Measurements from ENCODE around the gene SETD2. TPM values are rescaled to one million over a fixed set of nuclear protein-coding genes. Genes with fewer than 3 reads are reported as not detected.

SETD2 gene
- total and polyA plus RNA-seq, 2 of the 8 experiments (the other 6 are each of a cell fraction or from before 2014, with no cell fraction given): 15.7 to 46.3 TPM

- CTCF ChIA-PET (ENCODE audit: partially characterized antibody): interaction anchor here (0.9 to 14.2 kb wide), 29 partner anchors 8 to 334 kb away, joined by 3 to 130 read pairs (median 5); partner anchors contain the start of genes CCDC12, MYL3 and NBEAL2
- no peaks in the 10 kb centered on the region for H3K79me2 ChIP-seq (ENCODE audit: control insufficient read depth in 1 of 2, insufficient read depth in 2 of 2, low read length in 2 of 2)
Measured at GRCh38 chr3:46998852-46999515, 164.9 kb downstream of the SETD2 start.

More at GRCh38 chr3:46998852-46999515, 164.9 kb downstream of the SETD2 start:
- Histone ChIP-seq H3K4ac (replicated peaks; ENCODE audit: insufficient read length, low read depth, low read length) (no peak overlapping the region), H4K5ac (ENCODE audit: insufficient read length, low read depth, low read length) (no peak overlapping the region), H2AK5ac (ENCODE audit: low read depth, low read length) (no peak overlapping the region), H3K27ac (ENCODE audit: low read depth, low read length) (no peak overlapping the region), H4K91ac (replicated peaks; ENCODE audit: insufficient read length, low read length) (no peak overlapping the region), H3K18ac (ENCODE audit: extremely low read depth, low read length) (no peak overlapping the region), H3K36me3 (ENCODE audit: control insufficient read depth in 2 of 4, insufficient read depth in 4 of 4, low read length in 3 of 4) (peaks cover 4 to 11% (median 10%) of the 10 kb centered on the region in 4 experiments; a peak in 5 of 8 replicates), H3K4me1 (replicated peaks in 1 of 4; ENCODE audit: control insufficient read depth in 3 of 4, insufficient read depth in 4 of 4, low read length in 3 of 4) (peaks cover 0 to 3% (median 1%) of the 10 kb centered on the region in 4 experiments; a peak in 3 of 7 replicates), H3K14ac (ENCODE audit: insufficient read length) (no peak overlapping the region), H3K4me2 (ENCODE audit: insufficient read depth in 1 of 2, low read depth in 2 of 2, low read length in 2 of 2) (no peak overlapping the region), H2BK12ac (ENCODE audit: low read depth, low read length) (no peak overlapping the region), H2AFZ (ENCODE audit: low read length) (no peak overlapping the region), H3K23ac (ENCODE audit: insufficient read length) (no peak overlapping the region), H2BK15ac (ENCODE audit: low read length) (no peak overlapping the region), H3K23me2 (ENCODE audit: low read depth, low read length) (no peaks in the 10 kb centered on the region), H4K20me1 (replicated peaks in 1 of 2; ENCODE audit: control insufficient read depth in 1 of 2, insufficient read depth in 2 of 2, low read length in 2 of 2) (peaks cover 3 to 20% of the 10 kb centered on the region in 2 experiments), H3K9ac (replicated peaks in 1 of 4; ENCODE audit: extremely low read depth in 1 of 4, low read depth in 3 of 4, low read length in 3 of 4) (no peak overlapping the region), H3K79me1 (ENCODE audit: low read depth, low read length) (no peaks in the 10 kb centered on the region), H3K4me3 (ENCODE audit: extremely low read depth in 1 of 4, insufficient read depth in 2 of 4, low read depth in 3 of 4, low read length in 4 of 4) (no peak overlapping the region), H3K56ac (replicated peaks; ENCODE audit: insufficient read length, low read depth, low read length) (no peak overlapping the region), H3K9me3 (ENCODE audit: insufficient read depth in 2 of 2, low read depth in 1 of 2, low read length in 1 of 2) (no peaks in the 10 kb centered on the region), H2BK5ac (ENCODE audit: low read depth, low read length) (0 out of 2 replicates have a peak overlapping the region, but pooled peaks have one; percentile 49), H2BK20ac (ENCODE audit: low read length) (no peak overlapping the region), H3K27me3 (replicated peaks in 1 of 4; ENCODE audit: control insufficient read depth in 3 of 4, extremely low read depth in 1 of 4, insufficient read depth in 3 of 4, low read length in 3 of 4) (no peaks in the 10 kb centered on the region), H4K8ac (ENCODE audit: extremely low read depth, insufficient read depth, low read length) (peak overlapping the region; percentile 79; the same call in 1 of the 2 replicates), H2BK120ac (replicated peaks; ENCODE audit: low read depth, low read length) (no peak overlapping the region)
- DNase-seq (ENCODE audit: low read depth in 1 of 2, low spot score in 2 of 2) (no peak), FAIRE-seq (no peak)
- TF ChIP-seq ATF2 (IDR thresholded peaks at IDR 0.05; ENCODE audit: low read length) (no peak), TCF12 (IDR thresholded peaks at IDR 0.05; ENCODE audit: low read depth, low read length) (no peak), CTBP2 (IDR thresholded peaks at IDR 0.05; ENCODE audit: borderline replicate concordance, insufficient read depth, insufficient read length, low read length) (no peak), TBP (IDR thresholded peaks at IDR 0.05; ENCODE audit: low read depth, low read length) (no peak)
- WGBS, 2 experiments (ENCODE audit: extremely low coverage in 1 of 2, insufficient coverage in 1 of 2, insufficient read length in 1 of 2, insufficient replicate concordance in 2 of 2, low coverage in 1 of 2, low lambda C conversion rate in 2 of 2, missing lambda C conversion rate in 1 of 2): 88% methylated on average over 16 of the region's 22 CpGs; no CpG with 5 or more reads in 1 of the 2 experiments
- POLR2A ChIA-PET (ENCODE audit: partially characterized antibody): interaction anchor here (0.6 to 1.6 kb wide), 7 partner anchors 10 to 293 kb away, joined by 3 to 6 read pairs (median 4); partner anchors contain the start of gene NBEAL2

Measured in H1 (cell line).